ENCODE results near the gene KLHL29.

DNA sequence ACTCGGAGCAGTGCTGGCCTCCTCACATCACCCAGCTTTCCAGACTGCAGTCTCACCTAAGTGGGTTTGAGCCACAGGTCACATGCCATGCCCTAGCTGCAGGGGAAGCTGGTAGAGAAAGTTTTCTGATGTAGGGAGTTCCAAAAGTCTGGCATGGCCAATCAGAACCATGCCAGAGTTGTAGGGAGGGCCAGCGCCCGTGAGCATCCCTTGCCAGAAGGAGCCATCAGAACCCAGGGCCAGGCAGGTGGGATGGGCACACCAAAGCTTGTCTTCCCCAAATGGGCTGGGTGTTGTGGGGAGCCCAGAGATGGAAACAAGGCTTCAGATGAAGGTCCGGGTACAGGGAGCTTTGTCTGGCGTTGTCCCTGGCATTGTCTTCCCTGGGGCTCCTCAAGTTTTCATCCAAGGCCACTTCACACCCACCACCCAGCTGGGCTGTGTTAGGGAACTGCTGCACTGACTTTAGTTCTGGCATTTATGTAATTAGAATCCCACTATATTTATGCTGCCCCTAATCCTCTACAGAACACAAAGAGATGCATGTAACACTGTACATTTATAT, 247.9 kb downstream of the KLHL29 start:
- TF ChIP-seq POLR2A (IDR thresholded peaks at IDR 0.05; ENCODE audit: extremely low read depth, insufficient read length), result no peak
- TF ChIP-seq, protein P1, sequence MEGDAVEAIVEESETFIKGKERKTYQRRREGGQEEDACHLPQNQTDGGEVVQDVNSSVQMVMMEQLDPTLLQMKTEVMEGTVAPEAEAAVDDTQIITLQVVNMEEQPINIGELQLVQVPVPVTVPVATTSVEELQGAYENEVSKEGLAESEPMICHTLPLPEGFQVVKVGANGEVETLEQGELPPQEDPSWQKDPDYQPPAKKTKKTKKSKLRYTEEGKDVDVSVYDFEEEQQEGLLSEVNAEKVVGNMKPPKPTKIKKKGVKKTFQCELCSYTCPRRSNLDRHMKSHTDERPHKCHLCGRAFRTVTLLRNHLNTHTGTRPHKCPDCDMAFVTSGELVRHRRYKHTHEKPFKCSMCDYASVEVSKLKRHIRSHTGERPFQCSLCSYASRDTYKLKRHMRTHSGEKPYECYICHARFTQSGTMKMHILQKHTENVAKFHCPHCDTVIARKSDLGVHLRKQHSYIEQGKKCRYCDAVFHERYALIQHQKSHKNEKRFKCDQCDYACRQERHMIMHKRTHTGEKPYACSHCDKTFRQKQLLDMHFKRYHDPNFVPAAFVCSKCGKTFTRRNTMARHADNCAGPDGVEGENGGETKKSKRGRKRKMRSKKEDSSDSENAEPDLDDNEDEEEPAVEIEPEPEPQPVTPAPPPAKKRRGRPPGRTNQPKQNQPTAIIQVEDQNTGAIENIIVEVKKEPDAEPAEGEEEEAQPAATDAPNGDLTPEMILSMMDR (IDR thresholded peaks at IDR 0.05; ENCODE audit: low read depth, low read length), result no peak
- TF ChIP-seq, protein P2, sequence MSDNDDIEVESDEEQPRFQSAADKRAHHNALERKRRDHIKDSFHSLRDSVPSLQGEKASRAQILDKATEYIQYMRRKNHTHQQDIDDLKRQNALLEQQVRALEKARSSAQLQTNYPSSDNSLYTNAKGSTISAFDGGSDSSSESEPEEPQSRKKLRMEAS (IDR thresholded peaks at IDR 0.05; ENCODE audit: low read depth, low read length), result no peak

All from NB4 (cell line).